Panc1 (cell line): Measurements from ENCODE around the gene PDE9A. TPM values are rescaled to one million over a fixed set of nuclear protein-coding genes. Genes with fewer than 3 reads are reported as not detected.

ENCODE experiments used
- ATAC-seq: fragments of 200-7000 bp; cut with Tn5 transposase; 2 replicates; pipeline ENCODE4 v1.9.1; 2020; ENCODE audit warnings: mild to moderate bottlenecking, moderate library complexity
- BruUV-seq: library from RNA; stranded (reverse); fragments of 400-500 nt; replicated peaks from 2 replicates; lab custom pipeline; 2021; lab: Mats Ljungman, UMichigan
- CTCF ChIA-PET: fragments of 300-600 bp; sonication (Branson Sonifier 250); formaldehyde crosslinking; loops from one replicate; lab custom pipeline; 2022; ENCODE audit warnings: antibody characterized with exemption; lab: Charles Lee
- POLR2A ChIA-PET: fragments of 300-600 bp; sonication (Branson Sonifier 250); formaldehyde crosslinking; loops from one replicate; lab custom pipeline; 2022; ENCODE audit warnings: antibody characterized with exemption; lab: Charles Lee
- DNase-seq: peaks from one replicate; pipeline ENCODE4 v3.0.0-alpha.2; 2010; ENCODE audit warnings: low read depth, low spot score
- H3K27ac ChIP-seq: 2 replicates; pipeline ENCODE4 v1.5.1; 2011; ENCODE audit warnings: mild to moderate bottlenecking, low read length, inconsistent platforms
- H3K27me3 ChIP-seq: fragments of 200-500 bp; sonication (Bioruptor generic); 2 replicates; pipeline ENCODE4 v1.6.0; 2014; ENCODE audit warnings: low read length, inconsistent platforms; ENCODE audit not compliant: control insufficient read depth, insufficient read depth
- H3K36me3 ChIP-seq: fragments of 200-500 bp; sonication (Bioruptor generic); 2 replicates; pipeline ENCODE4 v1.5.1; 2014; ENCODE audit warnings: inconsistent platforms, mild to moderate bottlenecking, low read length, moderate library complexity; ENCODE audit not compliant: control insufficient read depth, insufficient read depth
- H3K4me1 ChIP-seq: 2 replicates; pipeline ENCODE4 v1.5.1; 2011; ENCODE audit warnings: inconsistent platforms, mild to moderate bottlenecking, low read length, moderate library complexity; ENCODE audit not compliant: control insufficient read depth, insufficient read depth
- H3K4me3 ChIP-seq, 2 experiments: 2 replicates each; pipeline ENCODE4 v1.5.1; 2011 to 2012; ENCODE audit warnings: low read depth in 2 of 2, low read length in 2 of 2, mild to moderate bottlenecking in 2 of 2, inconsistent platforms in 1 of 2, moderate library complexity in 1 of 2
- H3K9me3 ChIP-seq: fragments of 200-500 bp; sonication (Bioruptor generic); 2 replicates; pipeline ENCODE4 v1.5.1; 2014; ENCODE audit warnings: low read depth, mild to moderate bottlenecking, inconsistent platforms, low read length, moderate library complexity; ENCODE audit not compliant: control insufficient read depth, insufficient read depth
- POLR2AphosphoS5 ChIP-seq: IDR thresholded peaks from 2 replicates; pipeline ENCODE4 v1.6.1; 2012; ENCODE audit warnings: mild to moderate bottlenecking, low read depth, low read length, moderate library complexity
- SIN3A ChIP-seq: IDR thresholded peaks from 2 replicates; pipeline ENCODE4 v1.6.1; 2012; ENCODE audit warnings: low read depth, mild to moderate bottlenecking, low read length, moderate library complexity, borderline replicate concordance; ENCODE audit not compliant: insufficient read depth
- TCF7L2 ChIP-seq: IDR thresholded peaks from 2 replicates; pipeline ENCODE4 v1.6.1; 2011; ENCODE audit warnings: mild to moderate bottlenecking, low read depth, low read length, inconsistent platforms
- in situ Hi-C: cut with HindIII; loops from 2 replicates; pipeline ENCODE4 v1.10.0; 2016; ENCODE audit warnings: low sequenced_read_pairs, low pct_unique_long_range_greater_than_20kb
- intact Hi-C: fragments of 100-400 bp; cut with micrococcal nuclease; formaldehyde crosslinking; loops from one replicate; pipeline ENCODE4 v1.10.0; 2022; ENCODE audit not compliant: unreplicated experiment
- total RNA-seq: library from RNA; stranded (reverse); gene quantifications from one replicate; pipeline ENCODE4 v1.2.1, GENCODE V29; 2021; ENCODE audit not compliant: unreplicated experiment
- TF ChIP-seq, protein P1 (sequence below): fragments of 450-650 bp; IDR thresholded peaks from 2 replicates; pipeline ENCODE4 v1.5.1; 2017; ENCODE audit warnings: mild to moderate bottlenecking
- TF ChIP-seq, protein P2 (sequence below), 2 experiments: IDR thresholded peaks; 2 replicates each; pipeline ENCODE4 v1.6.1; 2011 to 2012; ENCODE audit warnings: low read depth in 2 of 2, control low read depth in 1 of 2, low read length in 1 of 2, mild to moderate bottlenecking in 1 of 2, moderate library complexity in 1 of 2; ENCODE audit not compliant: insufficient read depth in 1 of 2

The PDE9A gene
- total RNA-seq, 1 experiment from 2014 or later: 0.72 TPM

DNA sequence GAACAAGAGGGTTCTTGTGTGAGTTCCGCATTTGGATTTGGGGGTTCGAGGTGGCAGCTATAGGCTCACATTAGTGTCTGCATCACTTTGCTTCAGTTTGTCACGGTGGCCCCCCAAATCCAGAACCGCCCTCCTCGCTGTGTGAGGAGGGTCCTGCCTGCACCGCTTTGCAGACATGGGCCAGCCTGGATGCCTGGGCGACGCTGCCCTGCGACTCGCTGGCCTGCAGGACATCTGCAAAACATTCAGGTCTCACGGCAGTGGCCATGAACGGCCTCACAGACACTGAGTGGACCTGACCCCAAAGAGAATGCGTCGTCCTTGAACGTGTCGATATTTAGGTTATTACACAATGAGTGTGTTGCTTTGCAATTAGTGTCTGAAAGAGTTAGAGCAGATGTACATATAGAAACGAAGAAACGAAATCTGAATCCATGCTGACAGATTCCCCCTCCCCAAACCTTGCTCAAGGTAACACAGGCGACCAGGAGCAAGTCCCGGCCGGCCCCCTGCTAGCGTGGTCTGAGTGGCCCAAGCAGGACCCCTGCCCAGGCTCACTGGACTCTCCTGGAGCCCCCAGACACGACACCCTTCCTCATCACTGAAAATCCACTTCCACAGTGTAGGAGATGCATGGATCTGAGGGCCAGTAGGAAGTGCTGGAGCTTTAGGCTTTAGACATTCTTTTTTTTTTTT is 20.4 kb downstream of the PDE9A start:
- BruUV-seq: no TSS peak
- H3K9me3 ChIP-seq: no peaks in the 10 kb centered on the region
- CTCF ChIA-PET: no interaction called here
- no peaks in the 10 kb centered on the region for H3K4me1 ChIP-seq
- POLR2A ChIA-PET: no interaction called here
- no peak for ATAC-seq
- H3K27ac ChIP-seq: no peak overlapping the region
- intact Hi-C loops (no loop called here), in situ Hi-C loops (no loop called here)
- TF ChIP-seq, protein P1, sequence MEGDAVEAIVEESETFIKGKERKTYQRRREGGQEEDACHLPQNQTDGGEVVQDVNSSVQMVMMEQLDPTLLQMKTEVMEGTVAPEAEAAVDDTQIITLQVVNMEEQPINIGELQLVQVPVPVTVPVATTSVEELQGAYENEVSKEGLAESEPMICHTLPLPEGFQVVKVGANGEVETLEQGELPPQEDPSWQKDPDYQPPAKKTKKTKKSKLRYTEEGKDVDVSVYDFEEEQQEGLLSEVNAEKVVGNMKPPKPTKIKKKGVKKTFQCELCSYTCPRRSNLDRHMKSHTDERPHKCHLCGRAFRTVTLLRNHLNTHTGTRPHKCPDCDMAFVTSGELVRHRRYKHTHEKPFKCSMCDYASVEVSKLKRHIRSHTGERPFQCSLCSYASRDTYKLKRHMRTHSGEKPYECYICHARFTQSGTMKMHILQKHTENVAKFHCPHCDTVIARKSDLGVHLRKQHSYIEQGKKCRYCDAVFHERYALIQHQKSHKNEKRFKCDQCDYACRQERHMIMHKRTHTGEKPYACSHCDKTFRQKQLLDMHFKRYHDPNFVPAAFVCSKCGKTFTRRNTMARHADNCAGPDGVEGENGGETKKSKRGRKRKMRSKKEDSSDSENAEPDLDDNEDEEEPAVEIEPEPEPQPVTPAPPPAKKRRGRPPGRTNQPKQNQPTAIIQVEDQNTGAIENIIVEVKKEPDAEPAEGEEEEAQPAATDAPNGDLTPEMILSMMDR: no peak
- TF ChIP-seq, protein P2, sequence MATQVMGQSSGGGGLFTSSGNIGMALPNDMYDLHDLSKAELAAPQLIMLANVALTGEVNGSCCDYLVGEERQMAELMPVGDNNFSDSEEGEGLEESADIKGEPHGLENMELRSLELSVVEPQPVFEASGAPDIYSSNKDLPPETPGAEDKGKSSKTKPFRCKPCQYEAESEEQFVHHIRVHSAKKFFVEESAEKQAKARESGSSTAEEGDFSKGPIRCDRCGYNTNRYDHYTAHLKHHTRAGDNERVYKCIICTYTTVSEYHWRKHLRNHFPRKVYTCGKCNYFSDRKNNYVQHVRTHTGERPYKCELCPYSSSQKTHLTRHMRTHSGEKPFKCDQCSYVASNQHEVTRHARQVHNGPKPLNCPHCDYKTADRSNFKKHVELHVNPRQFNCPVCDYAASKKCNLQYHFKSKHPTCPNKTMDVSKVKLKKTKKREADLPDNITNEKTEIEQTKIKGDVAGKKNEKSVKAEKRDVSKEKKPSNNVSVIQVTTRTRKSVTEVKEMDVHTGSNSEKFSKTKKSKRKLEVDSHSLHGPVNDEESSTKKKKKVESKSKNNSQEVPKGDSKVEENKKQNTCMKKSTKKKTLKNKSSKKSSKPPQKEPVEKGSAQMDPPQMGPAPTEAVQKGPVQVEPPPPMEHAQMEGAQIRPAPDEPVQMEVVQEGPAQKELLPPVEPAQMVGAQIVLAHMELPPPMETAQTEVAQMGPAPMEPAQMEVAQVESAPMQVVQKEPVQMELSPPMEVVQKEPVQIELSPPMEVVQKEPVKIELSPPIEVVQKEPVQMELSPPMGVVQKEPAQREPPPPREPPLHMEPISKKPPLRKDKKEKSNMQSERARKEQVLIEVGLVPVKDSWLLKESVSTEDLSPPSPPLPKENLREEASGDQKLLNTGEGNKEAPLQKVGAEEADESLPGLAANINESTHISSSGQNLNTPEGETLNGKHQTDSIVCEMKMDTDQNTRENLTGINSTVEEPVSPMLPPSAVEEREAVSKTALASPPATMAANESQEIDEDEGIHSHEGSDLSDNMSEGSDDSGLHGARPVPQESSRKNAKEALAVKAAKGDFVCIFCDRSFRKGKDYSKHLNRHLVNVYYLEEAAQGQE (IDR thresholded peaks at IDR 0.05; ENCODE audit: insufficient read depth in 1 of 2, low read depth in 2 of 2, low read length in 1 of 2): no peak
- TF ChIP-seq SIN3A: no peak
- TF ChIP-seq TCF7L2: no peak
- TF ChIP-seq POLR2AphosphoS5: no peak
- H3K4me3 ChIP-seq: no peak overlapping the region
- H3K27me3 ChIP-seq: no peaks in the 10 kb centered on the region; the same call in 1 of the 2 replicates
- DNase-seq: no peak
- H3K36me3 ChIP-seq: no peaks in the 10 kb centered on the region

DNA sequence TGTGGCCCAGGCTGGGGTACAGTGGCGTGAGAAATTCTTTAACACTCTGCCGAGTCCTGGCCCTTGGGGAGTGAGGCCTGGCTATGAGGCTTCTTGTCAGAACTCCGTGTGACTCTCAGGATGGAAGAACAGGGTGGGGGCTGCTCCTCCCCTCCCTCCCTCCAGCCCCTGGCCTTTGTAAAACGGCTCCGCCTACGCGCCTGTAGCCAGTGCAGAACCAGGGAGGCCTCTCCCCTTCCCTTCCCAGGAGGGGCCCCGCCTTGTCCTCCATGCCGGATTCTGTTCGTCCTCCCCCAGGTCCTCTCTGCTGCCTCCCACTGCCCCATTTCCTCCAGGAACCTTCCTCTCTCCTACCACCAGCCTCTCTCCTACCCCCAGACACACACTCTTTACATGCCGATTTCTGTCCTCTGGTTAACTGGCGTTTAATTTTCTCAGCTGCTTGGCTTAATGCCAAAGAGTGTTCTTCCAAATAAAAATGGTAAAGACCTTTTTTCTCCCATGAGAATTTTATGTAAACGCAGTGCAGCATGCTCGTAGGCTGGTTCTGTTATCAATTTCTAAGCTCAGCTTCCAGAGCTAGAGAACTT is 21.0 kb downstream of the PDE9A start:
- TF ChIP-seq POLR2AphosphoS5: no peak
- TF ChIP-seq, protein P2 (IDR thresholded peaks at IDR 0.05; ENCODE audit: insufficient read depth in 1 of 2, low read depth in 2 of 2, low read length in 1 of 2): no peak
- TF ChIP-seq, protein P1: no peak
- no peak for TF ChIP-seq SIN3A
- no peak for TF ChIP-seq TCF7L2
- BruUV-seq: no TSS peak
- POLR2A ChIA-PET: no interaction called here
- no peak for DNase-seq
- Histone ChIP-seq H3K27me3 (no peaks in the 10 kb centered on the region; the same call in 1 of the 2 replicates), H3K4me1 (no peaks in the 10 kb centered on the region), H3K9me3 (no peaks in the 10 kb centered on the region), H3K4me3 (no peak overlapping the region), H3K36me3 (no peaks in the 10 kb centered on the region), H3K27ac (no peak overlapping the region)
- CTCF ChIA-PET: no interaction called here
- ATAC-seq: no peak
- in situ Hi-C loops: no loop called here
- intact Hi-C loops: no loop called here
